HG03432 (cell line): ENCODE measurements around the gene FBXL4.

Experiments
- ATAC-seq: cut with Tn5 transposase; IDR thresholded peaks from one replicate; pipeline ENCODE4 v1.9.1; 2021; ENCODE audit warnings: mild to moderate bottlenecking, moderate library complexity; ENCODE audit not compliant: unreplicated experiment

Gene FBXL4

GRCh38 chr6:98947411-98948292 is at the start of gene FBXL4:
Gene FBXL4 (minus strand): TSS chr6:98947946. CDS start chr6:98926988, 20,958 bp downstream.
- peak; percentile 88 for ATAC-seq

- ATAC-seq = no peak
These were observed 47.4 kb upstream of the FBXL4 start for GRCh38 chr6:98995116-98995515.

GRCh38 chr6:98992535-98992934 is 44.8 kb upstream of the FBXL4 start:
- ATAC-seq = no peak

GRCh38 chr6:98986071-98986615 is 38.4 kb upstream of the FBXL4 start:
- no peak for ATAC-seq

GRCh38 chr6:98985391-98985790 is 37.6 kb upstream of the FBXL4 start:
- ATAC-seq = no peak

GRCh38 chr6:98984121-98984520 is 36.4 kb upstream of the FBXL4 start:
- no peak for ATAC-seq

- ATAC-seq = no peak
These were observed 33.7 kb upstream of the FBXL4 start for GRCh38 chr6:98981473-98981872.

- no peak for ATAC-seq
These were observed 33.1 kb upstream of the FBXL4 start for GRCh38 chr6:98980819-98981218.

GRCh38 chr6:98977671-98978292 is 30.0 kb upstream of the FBXL4 start:
- ATAC-seq = no peak

- ATAC-seq = no peak
These were observed 29.1 kb upstream of the FBXL4 start for GRCh38 chr6:98976674-98977385.

- no peak for ATAC-seq
These were observed 27.7 kb upstream of the FBXL4 start for GRCh38 chr6:98975421-98975820.

- ATAC-seq = no peak
These were observed 26.6 kb upstream of the FBXL4 start for GRCh38 chr6:98974309-98974708.

- no peak for ATAC-seq
These were observed 25.8 kb upstream of the FBXL4 start for GRCh38 chr6:98973571-98973970.

GRCh38 chr6:98971303-98971702 is 23.6 kb upstream of the FBXL4 start:
- ATAC-seq = no peak

- ATAC-seq = no peak
These were observed 22.7 kb upstream of the FBXL4 start for GRCh38 chr6:98970469-98970868.

GRCh38 chr6:98967616-98968015 is 19.9 kb upstream of the FBXL4 start:
- ATAC-seq = no peak

GRCh38 chr6:98959631-98960030 is 11.9 kb upstream of the FBXL4 start:
- no peak for ATAC-seq

- ATAC-seq = no peak
These were observed 11.0 kb upstream of the FBXL4 start for GRCh38 chr6:98958776-98959175.

GRCh38 chr6:98957450-98957849 is 9.7 kb upstream of the FBXL4 start:
- no peak for ATAC-seq

GRCh38 chr6:98949589-98949988 is 1.8 kb upstream of the FBXL4 start:
- ATAC-seq = no peak

- ATAC-seq = peak; percentile 25
These were observed 801 bp downstream of the FBXL4 start for GRCh38 chr6:98946879-98947410.
